Measurements from ENCODE around the gene NOS3.
A peak's percentile ranks its signal among the peaks of the same experiment; 100 is the strongest.

NOS3 gene

DNA sequence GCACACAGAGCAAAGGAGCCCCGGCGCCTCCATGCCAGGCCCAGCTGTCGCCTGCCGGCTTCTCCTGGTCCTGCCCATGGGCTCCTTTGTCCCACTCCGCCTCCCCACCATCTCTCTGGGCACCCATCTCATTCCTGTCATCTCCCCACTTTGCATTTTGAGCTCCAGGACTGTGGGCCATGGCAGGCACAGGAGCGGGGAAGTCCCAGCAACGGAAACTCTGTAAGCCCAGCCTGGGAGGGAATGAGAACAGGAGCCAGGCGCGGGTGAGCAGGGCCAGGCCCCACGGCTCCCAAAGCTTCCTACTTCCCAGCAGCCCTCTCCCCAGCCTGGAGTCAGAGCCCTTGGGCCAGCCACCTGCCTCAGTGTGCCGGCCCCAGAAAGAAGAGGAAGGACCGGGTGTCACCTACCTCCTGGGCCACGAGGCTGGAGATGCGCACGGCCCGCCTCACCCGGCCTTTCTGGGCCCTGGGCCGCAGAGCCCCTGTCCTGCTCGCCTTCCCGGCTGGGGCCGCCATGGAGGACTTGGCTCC, 35.8 kb upstream of the NOS3 start:
- Histone ChIP-seq H3K4me1 (ENCODE audit: control insufficient read depth, low read depth, low read length) (peaks cover 2% of the 10 kb centered on the region), H3K56ac (ENCODE audit: low read length) (no peak overlapping the region), H3K27me3 (ENCODE audit: insufficient read depth, low read length, poor library complexity) (no peaks in the 10 kb centered on the region), H3K79me2 (ENCODE audit: control insufficient read depth, insufficient read depth, low read length) (no peaks in the 10 kb centered on the region), H3K23ac (ENCODE audit: low read length) (no peak overlapping the region), H3K4ac (ENCODE audit: low read depth, low read length) (no peak overlapping the region), H2BK5ac (ENCODE audit: low read length) (no peak overlapping the region), H3K36me3 (ENCODE audit: control insufficient read depth, insufficient read depth, low read length) (no peaks in the 10 kb centered on the region), H3K27ac (ENCODE audit: low read depth, low read length) (no peak overlapping the region), H4K8ac (ENCODE audit: low read depth, low read length) (no peak overlapping the region), H2BK120ac (ENCODE audit: low read depth, low read length) (no peak overlapping the region), H4K5ac (ENCODE audit: low read length) (no peak overlapping the region), H3K4me2 (ENCODE audit: low read length) (no peak overlapping the region), H3K18ac (ENCODE audit: low read length) (no peak overlapping the region), H3K79me1 (ENCODE audit: low read length) (no peaks in the 10 kb centered on the region), H2BK15ac (replicated peaks; ENCODE audit: low read depth) (no peak overlapping the region), H3K9ac (ENCODE audit: low read length) (no peak overlapping the region), H2AK5ac (ENCODE audit: low read length) (no peak overlapping the region), H3K4me3 (ENCODE audit: low read length) (no peak overlapping the region)
- DNase-seq, result no peak
- no CpG with 5 or more reads among the region's 21 CpGs for WGBS (ENCODE audit: extremely low coverage, insufficient coverage, low lambda C conversion rate)

DNA sequence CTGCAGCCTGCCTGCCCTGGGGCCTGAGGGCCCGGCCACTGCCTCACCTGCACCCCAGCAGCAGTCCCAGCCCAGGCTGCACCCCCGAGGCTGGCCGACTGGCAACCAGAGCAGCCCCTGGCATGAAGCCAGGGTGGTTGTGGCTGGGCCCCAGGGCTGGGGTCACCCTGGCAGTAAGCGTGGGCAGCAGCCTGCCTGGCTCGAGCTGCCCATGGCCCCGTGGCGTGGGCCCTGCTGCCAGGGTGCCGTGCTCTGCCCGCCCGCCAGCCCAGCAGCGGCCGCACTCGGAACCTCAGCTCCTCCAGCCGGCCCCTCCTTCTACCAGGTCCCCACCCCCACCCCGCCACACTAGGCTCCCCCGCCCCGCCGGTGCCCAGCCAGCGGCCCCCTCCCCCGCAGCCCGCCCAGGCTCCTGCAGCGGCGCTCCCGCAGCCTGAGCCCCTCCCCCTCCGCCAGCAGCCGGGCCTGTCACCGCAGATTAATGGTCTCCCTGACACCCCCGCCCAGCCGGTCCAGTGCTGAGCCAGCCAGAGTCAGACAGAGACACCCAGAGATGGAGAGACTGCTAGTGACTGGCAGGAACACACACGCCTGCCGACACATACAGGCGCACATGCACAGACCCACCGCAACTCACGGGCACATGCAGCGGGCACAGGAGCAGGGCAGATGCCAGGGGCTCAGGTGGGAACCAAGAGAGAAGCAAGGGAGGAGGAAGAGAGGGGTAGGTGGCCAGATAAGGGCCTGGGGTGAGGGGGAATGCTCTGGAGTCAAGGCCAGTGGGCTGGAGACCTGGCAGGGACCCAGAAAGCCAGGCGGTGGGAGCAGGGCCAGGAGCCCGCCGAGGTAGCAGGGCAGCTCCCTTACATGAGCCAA, 35.1 kb upstream of the NOS3 start:
- Histone ChIP-seq H3K23ac (ENCODE audit: low read length) (no peak overlapping the region), H3K4me2 (ENCODE audit: low read length) (no peak overlapping the region), H4K8ac (ENCODE audit: low read depth, low read length) (no peak overlapping the region), H3K27me3 (ENCODE audit: insufficient read depth, low read length, poor library complexity) (no peaks in the 10 kb centered on the region), H2AK5ac (ENCODE audit: low read length) (no peak overlapping the region), H3K79me2 (ENCODE audit: control insufficient read depth, insufficient read depth, low read length) (no peaks in the 10 kb centered on the region), H2BK120ac (ENCODE audit: low read depth, low read length) (no peak overlapping the region), H3K79me1 (ENCODE audit: low read length) (no peaks in the 10 kb centered on the region), H4K5ac (ENCODE audit: low read length) (no peak overlapping the region), H3K4me1 (ENCODE audit: control insufficient read depth, low read depth, low read length) (peaks cover 2% of the 10 kb centered on the region), H3K4me3 (ENCODE audit: low read length) (no peak overlapping the region), H3K27ac (ENCODE audit: low read depth, low read length) (no peak overlapping the region), H2BK5ac (ENCODE audit: low read length) (no peak overlapping the region), H3K4ac (ENCODE audit: low read depth, low read length) (no peak overlapping the region), H3K36me3 (ENCODE audit: control insufficient read depth, insufficient read depth, low read length) (no peaks in the 10 kb centered on the region), H3K9ac (ENCODE audit: low read length) (no peak overlapping the region), H3K56ac (ENCODE audit: low read length) (peak overlapping the region; percentile 67), H3K18ac (ENCODE audit: low read length) (no peak overlapping the region), H2BK15ac (replicated peaks; ENCODE audit: low read depth) (no peak overlapping the region)
- WGBS (ENCODE audit: extremely low coverage, insufficient coverage, low lambda C conversion rate), result no CpG with 5 or more reads among the region's 38 CpGs
- peak; percentile 49 for DNase-seq

DNA sequence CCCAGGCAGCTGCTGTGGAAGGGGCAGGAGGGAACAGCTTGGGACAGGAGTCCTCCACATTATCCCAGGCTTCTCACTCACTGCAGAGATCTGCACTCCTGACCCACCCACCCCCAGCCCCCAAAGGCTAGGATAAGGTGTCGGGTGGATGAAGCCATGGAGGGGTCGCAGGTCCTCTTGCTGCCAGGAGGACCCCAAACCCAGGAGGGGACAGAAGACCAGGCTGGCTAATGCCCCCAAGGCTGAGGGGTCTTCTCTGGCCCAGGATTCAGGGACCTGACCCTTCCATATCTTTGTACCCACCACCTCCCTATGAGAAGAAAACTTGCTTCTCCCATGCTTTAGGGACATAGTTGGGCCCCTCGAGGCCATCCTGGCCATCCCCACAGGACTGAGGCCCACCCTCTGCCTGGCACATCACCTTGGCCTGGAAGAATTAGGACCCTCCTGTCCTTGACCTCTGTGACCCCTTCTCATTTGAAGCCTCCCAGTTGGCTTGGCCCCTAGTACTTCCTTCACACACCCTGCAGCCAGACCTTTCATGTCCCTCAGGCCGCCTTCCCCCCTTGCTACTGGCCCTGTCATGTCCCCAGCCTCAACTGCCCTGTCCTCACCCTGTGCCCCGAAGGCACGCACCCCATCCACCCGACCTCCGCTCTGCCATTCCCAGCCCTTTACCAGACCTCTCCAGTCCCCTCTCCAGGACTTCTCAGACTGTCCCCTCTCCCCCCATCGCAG, 34.3 kb upstream of the NOS3 start:
- H3K4ac ChIP-seq (ENCODE audit: low read depth, low read length), result no peak overlapping the region
- H3K56ac ChIP-seq (ENCODE audit: low read length), result no peak overlapping the region
- no peaks in the 10 kb centered on the region for H3K36me3 ChIP-seq (ENCODE audit: control insufficient read depth, insufficient read depth, low read length)
- no peaks in the 10 kb centered on the region for H3K27me3 ChIP-seq (ENCODE audit: insufficient read depth, low read length, poor library complexity)
- DNase-seq, result no peak
- no peaks in the 10 kb centered on the region for H3K79me1 ChIP-seq (ENCODE audit: low read length)
- H3K18ac ChIP-seq (ENCODE audit: low read length), result no peak overlapping the region
- H2BK120ac ChIP-seq (ENCODE audit: low read depth, low read length), result no peak overlapping the region
- H3K79me2 ChIP-seq (ENCODE audit: control insufficient read depth, insufficient read depth, low read length), result no peaks in the 10 kb centered on the region
- H3K4me2 ChIP-seq (ENCODE audit: low read length), result no peak overlapping the region
- WGBS (ENCODE audit: extremely low coverage, insufficient coverage, low lambda C conversion rate), result no CpG with 5 or more reads among the region's 9 CpGs
- no peak overlapping the region for H2BK15ac ChIP-seq (replicated peaks; ENCODE audit: low read depth)
- no peak overlapping the region for H4K5ac ChIP-seq (ENCODE audit: low read length)
- no peak overlapping the region for H3K23ac ChIP-seq (ENCODE audit: low read length)
- H3K9ac ChIP-seq (ENCODE audit: low read length), result no peak overlapping the region
- no peak overlapping the region for H3K4me3 ChIP-seq (ENCODE audit: low read length)
- H3K4me1 ChIP-seq (ENCODE audit: control insufficient read depth, low read depth, low read length), result peaks cover 2% of the 10 kb centered on the region
- H2BK5ac ChIP-seq (ENCODE audit: low read length), result no peak overlapping the region
- no peak overlapping the region for H3K27ac ChIP-seq (ENCODE audit: low read depth, low read length)
- no peak overlapping the region for H2AK5ac ChIP-seq (ENCODE audit: low read length)
- H4K8ac ChIP-seq (ENCODE audit: low read depth, low read length), result no peak overlapping the region

DNA sequence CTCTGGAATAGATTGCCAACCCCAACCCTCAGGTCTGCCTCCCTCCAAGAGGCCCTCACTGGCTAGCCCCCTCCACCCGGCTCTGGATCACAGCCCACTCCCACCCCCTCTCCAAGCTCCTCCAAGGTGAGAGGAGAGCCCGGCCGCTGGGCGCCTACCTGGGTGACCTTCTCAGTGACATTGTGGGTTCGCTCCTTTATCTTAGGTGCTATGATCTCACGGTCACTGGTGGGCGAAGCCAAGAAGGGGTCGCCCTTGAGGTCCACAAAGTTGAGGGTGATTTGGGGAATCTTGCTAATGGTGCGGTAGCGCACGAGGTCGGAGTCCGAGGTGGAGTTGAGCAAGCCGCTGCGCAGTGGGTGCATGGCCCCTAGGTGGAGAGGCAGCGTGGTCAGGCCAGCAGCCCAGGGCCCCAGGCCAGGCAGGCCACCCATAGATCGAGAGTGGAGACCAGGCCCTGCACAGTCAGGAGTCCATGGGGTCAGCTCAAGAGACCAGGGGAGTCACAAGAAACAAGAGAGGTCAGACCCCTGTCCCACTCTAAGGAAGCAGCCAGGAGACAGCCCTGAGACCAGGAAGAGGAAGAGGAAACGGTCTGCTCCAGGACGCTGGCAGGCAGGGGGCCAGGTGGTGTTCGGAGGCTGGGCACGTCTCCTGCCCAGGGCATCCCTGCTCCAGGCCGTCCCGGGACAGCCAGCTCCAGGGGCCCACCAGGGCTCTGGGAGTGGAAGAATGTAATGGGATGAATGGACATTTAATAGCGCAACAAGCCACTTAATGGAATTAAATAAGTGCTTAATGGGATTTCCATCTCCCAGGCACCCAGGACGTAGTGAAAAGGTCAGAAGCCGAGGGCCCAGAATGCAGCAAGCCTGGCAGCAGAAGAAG, 33.4 kb upstream of the NOS3 start:
- DNase-seq, result no peak
- H3K4me1 ChIP-seq (ENCODE audit: control insufficient read depth, low read depth, low read length), result peaks cover 2% of the 10 kb centered on the region
- H3K23ac ChIP-seq (ENCODE audit: low read length), result no peak overlapping the region
- no peak overlapping the region for H4K5ac ChIP-seq (ENCODE audit: low read length)
- H3K9ac ChIP-seq (ENCODE audit: low read length), result no peak overlapping the region
- no peak overlapping the region for H3K56ac ChIP-seq (ENCODE audit: low read length)
- no peak overlapping the region for H3K4me3 ChIP-seq (ENCODE audit: low read length)
- no peaks in the 10 kb centered on the region for H3K27me3 ChIP-seq (ENCODE audit: insufficient read depth, low read length, poor library complexity)
- no peak overlapping the region for H4K8ac ChIP-seq (ENCODE audit: low read depth, low read length)
- H3K4me2 ChIP-seq (ENCODE audit: low read length), result no peak overlapping the region
- no peak overlapping the region for H3K4ac ChIP-seq (ENCODE audit: low read depth, low read length)
- no peaks in the 10 kb centered on the region for H3K79me1 ChIP-seq (ENCODE audit: low read length)
- no peak overlapping the region for H3K27ac ChIP-seq (ENCODE audit: low read depth, low read length)
- H3K36me3 ChIP-seq (ENCODE audit: control insufficient read depth, insufficient read depth, low read length), result no peaks in the 10 kb centered on the region
- H2BK15ac ChIP-seq (replicated peaks; ENCODE audit: low read depth), result no peak overlapping the region
- H2AK5ac ChIP-seq (ENCODE audit: low read length), result no peak overlapping the region
- whole genome bisulfite sequencing (ENCODE audit: extremely low coverage, insufficient coverage, low lambda C conversion rate), result no CpG with 5 or more reads among the region's 26 CpGs
- no peak overlapping the region for H2BK5ac ChIP-seq (ENCODE audit: low read length)
- H2BK120ac ChIP-seq (ENCODE audit: low read depth, low read length), result no peak overlapping the region
- H3K79me2 ChIP-seq (ENCODE audit: control insufficient read depth, insufficient read depth, low read length), result no peaks in the 10 kb centered on the region
- no peak overlapping the region for H3K18ac ChIP-seq (ENCODE audit: low read length)

DNA sequence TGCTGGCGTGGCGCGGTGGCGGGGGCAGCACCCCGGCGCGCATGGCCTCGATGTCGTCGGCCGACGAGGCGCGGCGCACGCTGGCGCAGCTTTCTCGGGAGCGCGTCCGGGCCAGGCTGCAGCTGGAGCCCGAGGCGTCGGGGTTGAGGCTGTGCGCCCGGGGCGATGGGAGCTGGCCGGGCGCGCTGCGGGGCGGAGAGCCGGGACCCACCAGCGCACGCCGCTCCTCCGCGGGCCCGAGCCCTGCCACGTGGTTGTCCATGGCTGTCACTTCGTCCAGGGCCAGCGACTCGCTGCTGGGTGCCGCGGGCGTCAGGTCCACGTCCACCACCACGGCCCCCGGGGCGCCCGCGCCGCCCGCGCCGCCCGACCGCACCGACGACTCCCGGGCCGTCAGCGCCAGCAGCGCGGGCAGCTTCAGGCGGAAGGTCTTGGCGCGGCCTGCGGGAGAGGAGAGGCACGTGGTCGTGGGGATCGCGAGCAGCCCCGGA, 32.7 kb upstream of the NOS3 start:
- no peaks in the 10 kb centered on the region for H3K36me3 ChIP-seq (ENCODE audit: control insufficient read depth, insufficient read depth, low read length)
- no CpG with 5 or more reads among the region's 74 CpGs for WGBS (ENCODE audit: extremely low coverage, insufficient coverage, low lambda C conversion rate)
- peaks cover 2% of the 10 kb centered on the region for H3K4me1 ChIP-seq (ENCODE audit: control insufficient read depth, low read depth, low read length)
- no peak overlapping the region for H4K5ac ChIP-seq (ENCODE audit: low read length)
- no peaks in the 10 kb centered on the region for H3K27me3 ChIP-seq (ENCODE audit: insufficient read depth, low read length, poor library complexity)
- H3K27ac ChIP-seq (ENCODE audit: low read depth, low read length), result no peak overlapping the region
- H2BK120ac ChIP-seq (ENCODE audit: low read depth, low read length), result no peak overlapping the region
- DNase-seq, result no peak
- H2BK15ac ChIP-seq (replicated peaks; ENCODE audit: low read depth), result no peak overlapping the region
- no peak overlapping the region for H3K56ac ChIP-seq (ENCODE audit: low read length)
- H3K9ac ChIP-seq (ENCODE audit: low read length), result no peak overlapping the region
- H3K23ac ChIP-seq (ENCODE audit: low read length), result no peak overlapping the region
- no peak overlapping the region for H3K4me3 ChIP-seq (ENCODE audit: low read length)
- no peak overlapping the region for H3K18ac ChIP-seq (ENCODE audit: low read length)
- H3K4ac ChIP-seq (ENCODE audit: low read depth, low read length), result no peak overlapping the region
- H3K79me2 ChIP-seq (ENCODE audit: control insufficient read depth, insufficient read depth, low read length), result no peaks in the 10 kb centered on the region
- H4K8ac ChIP-seq (ENCODE audit: low read depth, low read length), result no peak overlapping the region
- no peak overlapping the region for H2BK5ac ChIP-seq (ENCODE audit: low read length)
- no peak overlapping the region for H2AK5ac ChIP-seq (ENCODE audit: low read length)
- no peaks in the 10 kb centered on the region for H3K79me1 ChIP-seq (ENCODE audit: low read length)
- H3K4me2 ChIP-seq (ENCODE audit: low read length), result no peak overlapping the region
